NCI-H2029 (cell line): ENCODE data around the gene RPTOR.

Source experiments
- DNase-seq: peaks from one replicate; lab custom pipeline; 2025; lab: John Stamatoyannopoulos, UW

Gene RPTOR

GRCh38 chr17:80916246-80916645 lies 371.6 kb downstream of the RPTOR start:
- no peak for DNase-seq

GRCh38 chr17:80917716-80918560 lies 373.3 kb downstream of the RPTOR start:
- no peak for DNase-seq

GRCh38 chr17:80918731-80919130 lies 374.1 kb downstream of the RPTOR start:
- no peak for DNase-seq

DNA sequence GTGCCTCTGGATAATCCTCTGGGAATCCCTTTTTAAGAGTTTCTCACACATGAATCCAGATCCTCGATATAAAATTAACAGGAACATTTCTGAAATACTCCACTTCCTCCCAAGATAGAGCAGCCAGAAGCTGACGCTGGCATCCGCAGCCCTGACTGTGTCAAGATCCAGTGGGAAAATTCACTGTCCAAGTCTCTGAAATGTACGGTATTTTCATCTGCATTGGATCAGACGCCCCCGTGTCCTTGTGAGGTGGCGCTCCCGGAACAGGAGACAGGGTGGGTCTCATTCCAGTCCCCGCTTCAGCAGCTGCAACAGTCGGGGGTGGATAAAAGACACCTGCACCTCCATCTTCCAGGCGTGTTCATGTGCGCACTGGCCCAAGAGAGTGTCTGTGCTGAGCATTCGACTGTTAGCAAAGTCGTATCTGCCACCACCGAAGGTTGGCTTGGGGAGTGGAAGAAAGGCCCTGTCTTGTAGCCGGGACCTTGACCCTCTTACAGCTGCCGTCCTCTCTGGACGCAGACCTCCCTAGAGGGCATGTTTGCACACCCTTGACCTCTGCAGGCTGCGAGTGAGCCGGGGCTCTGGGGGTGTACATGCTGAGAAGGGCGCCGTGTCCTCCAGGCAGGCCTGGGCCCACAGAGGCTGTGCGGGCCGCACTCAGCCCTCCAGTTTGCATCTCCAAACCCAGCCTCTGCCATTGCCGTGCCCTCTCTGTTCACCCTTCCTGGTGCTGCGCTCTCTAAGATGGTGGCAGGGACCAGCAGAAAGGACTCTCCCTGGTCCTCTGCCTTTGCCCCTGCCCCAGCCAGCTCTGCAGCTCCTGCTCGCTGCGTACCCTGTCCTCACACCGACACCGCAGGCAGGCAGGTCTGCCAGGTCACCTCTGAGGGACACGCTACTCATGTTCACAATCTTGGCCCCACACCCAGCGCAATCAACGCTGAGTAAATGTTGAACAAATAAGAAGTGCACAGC lies 375.0 kb downstream of the RPTOR start:
- DNase-seq, result no peak

GRCh38 chr17:80920441-80920840 lies 375.8 kb downstream of the RPTOR start:
- DNase-seq, result no peak

- no peak for DNase-seq
Observed at GRCh38 chr17:80921159-80921558, 376.5 kb downstream of the RPTOR start.

- DNase-seq, result no peak
Observed at GRCh38 chr17:80921741-80922579, 377.3 kb downstream of the RPTOR start.

DNA sequence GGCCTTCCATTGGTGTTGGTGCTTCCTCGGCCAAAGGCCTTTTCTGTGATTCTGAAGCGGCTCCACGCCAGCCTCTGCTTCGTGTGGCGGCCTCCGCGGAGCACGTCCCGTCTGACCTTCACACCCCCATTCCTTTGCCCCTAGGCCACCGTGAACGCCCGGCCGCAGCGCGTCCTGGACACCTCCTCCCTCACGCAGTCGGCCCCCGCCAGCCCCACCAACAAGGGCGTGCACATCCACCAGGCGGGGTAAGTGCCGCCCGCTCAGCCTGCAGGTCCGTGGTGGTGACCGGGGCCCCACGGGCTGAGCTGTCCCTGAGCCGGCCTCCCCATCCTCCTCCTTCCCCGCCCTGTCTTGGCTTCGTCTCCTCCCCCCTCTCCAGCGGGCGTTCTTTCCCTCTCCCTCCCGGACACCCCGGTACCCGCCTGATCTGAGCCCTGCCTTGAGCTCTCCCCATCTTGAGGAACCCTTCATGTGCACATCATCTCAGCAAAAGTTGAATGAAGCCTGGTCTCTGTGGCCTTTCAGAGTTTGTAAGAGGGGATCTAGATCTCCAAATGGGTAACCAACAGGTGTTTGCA lies 378.0 kb downstream of the RPTOR start:
- no peak for DNase-seq

GRCh38 chr17:80923211-80924110 lies 378.8 kb downstream of the RPTOR start:
- no peak for DNase-seq

GRCh38 chr17:80924111-80924806 lies 379.6 kb downstream of the RPTOR start:
- no peak for DNase-seq

- DNase-seq, result no peak
Observed at GRCh38 chr17:80924807-80925610, 380.4 kb downstream of the RPTOR start.

DNA sequence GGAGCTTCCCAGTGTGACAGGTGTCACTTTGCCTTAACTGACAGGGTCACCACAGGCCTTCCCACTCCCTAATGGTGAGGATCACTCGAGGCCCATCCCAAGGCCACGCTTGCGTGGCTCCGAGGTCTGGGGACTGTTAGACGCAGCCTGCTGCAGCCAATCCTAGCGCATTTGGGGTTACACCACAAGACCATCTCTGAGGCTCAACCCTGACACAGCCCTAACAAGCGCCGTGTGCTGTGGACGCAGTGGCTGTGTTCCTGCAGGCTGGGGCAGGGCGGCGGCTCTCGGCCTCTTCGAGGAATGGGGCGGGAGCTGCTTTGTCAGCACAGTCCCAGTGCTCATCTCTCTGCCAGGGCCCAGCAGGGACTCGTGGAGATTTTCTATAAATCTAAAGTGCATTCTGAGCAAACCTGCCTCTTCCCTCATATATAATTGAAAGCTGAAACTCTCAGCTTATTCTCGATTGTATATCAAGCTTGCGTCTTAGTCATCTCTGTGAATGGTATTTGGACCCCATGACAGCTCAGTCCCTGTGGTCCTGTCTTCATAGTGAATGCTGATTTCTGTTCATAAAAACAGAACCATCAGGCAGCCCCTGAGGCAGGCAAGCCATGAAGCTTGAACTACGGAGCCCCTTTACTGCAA lies 381.2 kb downstream of the RPTOR start:
- DNase-seq, result no peak

DNA sequence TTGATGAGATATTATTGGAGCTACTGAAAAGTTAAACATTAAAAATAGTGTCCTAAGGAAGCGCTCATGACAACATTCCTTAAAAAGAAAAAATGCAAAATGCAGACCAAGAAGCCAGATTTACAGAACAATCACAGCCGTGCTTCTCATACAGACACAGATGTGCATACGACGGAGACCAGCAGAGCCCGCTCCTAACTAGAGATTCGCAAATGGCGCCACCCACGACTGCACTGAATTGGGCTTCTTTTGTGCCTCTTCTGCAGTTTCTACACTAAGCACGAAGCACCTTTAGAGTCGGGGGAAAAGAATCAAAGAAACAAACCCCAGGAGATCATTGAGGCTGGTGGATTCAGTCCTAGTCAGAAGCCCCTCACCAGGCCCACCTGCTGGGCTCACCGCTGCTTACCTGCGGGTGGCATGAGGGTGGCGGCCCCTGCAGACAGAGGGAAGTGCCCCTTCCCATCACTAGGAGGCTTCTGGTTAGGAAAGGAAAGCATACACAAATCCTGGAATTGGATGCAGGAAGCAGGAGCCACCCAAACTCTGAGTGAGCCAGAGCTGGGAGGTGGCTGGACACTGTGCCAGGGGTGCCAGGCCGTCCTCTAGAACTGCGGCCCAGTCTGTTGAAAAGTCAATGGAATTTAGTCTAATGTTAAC lies 382.1 kb downstream of the RPTOR start:
- DNase-seq, result no peak

- DNase-seq, result no peak
Observed at GRCh38 chr17:80927791-80928216, 383.2 kb downstream of the RPTOR start.

DNA sequence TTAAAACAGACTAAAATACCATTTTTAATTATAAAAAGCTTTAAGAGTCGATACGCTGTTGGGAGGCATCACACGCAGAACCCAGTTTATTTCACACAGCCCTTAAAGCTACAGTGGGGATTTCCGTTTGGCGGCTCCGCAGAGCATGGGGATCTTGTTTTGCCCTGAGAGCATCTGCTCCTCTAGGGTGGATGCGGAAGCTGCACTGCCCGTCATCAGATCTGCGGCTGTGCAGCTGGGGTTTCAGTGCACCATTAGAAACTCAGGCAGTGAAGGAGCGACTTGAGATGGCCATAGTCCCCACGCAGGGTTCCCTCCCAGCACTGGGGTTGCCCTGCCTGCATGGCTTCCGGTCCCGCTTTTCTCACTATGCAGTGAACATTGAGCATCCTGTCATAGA lies 384.8 kb downstream of the RPTOR start:
- no peak for DNase-seq

GRCh38 chr17:80930335-80931279 lies 386.0 kb downstream of the RPTOR start:
- no peak for DNase-seq
